ENCODE results near the gene PEPD. TPM values are rescaled to one million over a fixed set of nuclear protein-coding genes. Genes with fewer than 3 reads are reported as not detected.

The PEPD gene
- total RNA-seq, 1 donor from 2014 or later, result 30.0 TPM

- H3K4me3 ChIP-seq, result peak overlapping the region; percentile 22
- peak; percentile 27 for DNase-seq
- H3K4me1 ChIP-seq, result peaks cover 90% of the 10 kb centered on the region
- H3K27ac ChIP-seq (replicated peaks), result peak overlapping the region; percentile 87
- no peaks in the 10 kb centered on the region for H3K27me3 ChIP-seq (ENCODE audit: low read depth)
- H3K9me3 ChIP-seq (replicated peaks), result no peaks in the 10 kb centered on the region
- TF ChIP-seq CTCF (IDR thresholded peaks at IDR 0.05; ENCODE audit: borderline replicate concordance), result no peak
- no peaks in the 10 kb centered on the region for H3K36me3 ChIP-seq
- intact Hi-C loops (cut with micrococcal nuclease), result no loop called here
These were observed 132.0 kb downstream of the PEPD start for GRCh38 chr19:33389421-33390100.

- no peaks in the 10 kb centered on the region for H3K36me3 ChIP-seq
- peak overlapping the region; percentile 22 for H3K4me3 ChIP-seq
- peaks cover 86% of the 10 kb centered on the region for H3K4me1 ChIP-seq
- no peak for TF ChIP-seq CTCF (IDR thresholded peaks at IDR 0.05; ENCODE audit: borderline replicate concordance)
- no peaks in the 10 kb centered on the region for H3K9me3 ChIP-seq (replicated peaks)
- intact Hi-C loops (cut with micrococcal nuclease), result no loop called here
- peak overlapping the region; percentile 87 for H3K27ac ChIP-seq (replicated peaks)
- DNase-seq, result peak; percentile 58
- H3K27me3 ChIP-seq (ENCODE audit: low read depth), result no peaks in the 10 kb centered on the region
These were observed 132.7 kb downstream of the PEPD start for GRCh38 chr19:33388725-33389420.

GRCh38 chr19:33388231-33388724, 133.3 kb downstream of the PEPD start:
- Histone ChIP-seq H3K27me3 (ENCODE audit: low read depth) (no peaks in the 10 kb centered on the region), H3K9me3 (replicated peaks) (no peaks in the 10 kb centered on the region), H3K27ac (replicated peaks) (peak overlapping the region; percentile 87), H3K36me3 (no peaks in the 10 kb centered on the region), H3K4me1 (peaks cover 86% of the 10 kb centered on the region), H3K4me3 (peak overlapping the region; percentile 22)
- DNase-seq, result peak; percentile 27
- intact Hi-C loops (cut with micrococcal nuclease), result no loop called here
- no peak for TF ChIP-seq CTCF (IDR thresholded peaks at IDR 0.05; ENCODE audit: borderline replicate concordance)

- H3K4me1 ChIP-seq, result peaks cover 89% of the 10 kb centered on the region
- intact Hi-C loops (cut with micrococcal nuclease), result no loop called here
- peak overlapping the region; percentile 87 for H3K27ac ChIP-seq (replicated peaks)
- no peaks in the 10 kb centered on the region for H3K9me3 ChIP-seq (replicated peaks)
- no peak for TF ChIP-seq CTCF (IDR thresholded peaks at IDR 0.05; ENCODE audit: borderline replicate concordance)
- H3K36me3 ChIP-seq, result no peaks in the 10 kb centered on the region
- H3K27me3 ChIP-seq (ENCODE audit: low read depth), result no peaks in the 10 kb centered on the region
- no peak overlapping the region for H3K4me3 ChIP-seq
- DNase-seq, result peak; percentile 12
These were observed 134.0 kb downstream of the PEPD start for GRCh38 chr19:33387351-33388230.

GRCh38 chr19:33386361-33386858, 135.2 kb downstream of the PEPD start:
- Histone ChIP-seq H3K4me1 (peaks cover 89% of the 10 kb centered on the region), H3K9me3 (replicated peaks) (no peaks in the 10 kb centered on the region), H3K4me3 (no peak overlapping the region), H3K27ac (replicated peaks) (peak overlapping the region; percentile 71), H3K36me3 (peaks cover 2% of the 10 kb centered on the region), H3K27me3 (ENCODE audit: low read depth) (no peaks in the 10 kb centered on the region)
- peak; percentile 14 for DNase-seq
- no peak for TF ChIP-seq CTCF (IDR thresholded peaks at IDR 0.05; ENCODE audit: borderline replicate concordance)
- intact Hi-C loops (cut with micrococcal nuclease), result no loop called here

Data from left ventricle myocardium inferior (tissue), 1 donor.